ENCODE data around the gene SRP19. TPM values are rescaled to one million over a fixed set of nuclear protein-coding genes. Genes with fewer than 3 reads are reported as not detected.

The SRP19 gene
- total and polyA plus RNA-seq, 9 of the 15 experiments (the other 6 are each of a cell fraction or from before 2014, with no cell fraction given): 52.3 to 357 (median 146) TPM

- no peak for TF ChIP-seq NCOR1 (IDR thresholded peaks at IDR 0.05)
- no peak for TF ChIP-seq SNAPC5 (CRISPR knock-in tag; IDR thresholded peaks at IDR 0.05)
- no peak for TF ChIP-seq NRF1 (conservative IDR thresholded peaks at IDR 0.05 in 1 of 2, IDR thresholded peaks at IDR 0.05 in 1 of 2)
- no peak for TF ChIP-seq CBX8 (IDR thresholded peaks at IDR 0.05; ENCODE audit: borderline replicate concordance, extremely low read depth, low read depth, low read length, poor library complexity, severe bottlenecking)
- no peak for TF ChIP-seq ZNF79 (CRISPR knock-in tag; IDR thresholded peaks at IDR 0.05; ENCODE audit: low read depth)
- TF ChIP-seq KLF13 (tag; IDR thresholded peaks at IDR 0.05; ENCODE audit: borderline replicate concordance, low read depth): no peak
- no peak for TF ChIP-seq CREM (IDR thresholded peaks at IDR 0.05; ENCODE audit: low read depth)
- no peak for TF ChIP-seq NONO (IDR thresholded peaks at IDR 0.05; ENCODE audit: low read depth in 2 of 2, low read length in 1 of 2)
- no peak for TF ChIP-seq ELK3 (CRISPR knock-in tag; IDR thresholded peaks at IDR 0.05)
- TF ChIP-seq STAG1 (CRISPR knock-in tag; IDR thresholded peaks at IDR 0.05; ENCODE audit: borderline replicate concordance): no peak
Observed at GRCh38 chr5:112862085-112862484, 998 bp downstream of the SRP19 start (continued).
